Measurements from ENCODE around the gene CDHR4.

The CDHR4 gene

DNA sequence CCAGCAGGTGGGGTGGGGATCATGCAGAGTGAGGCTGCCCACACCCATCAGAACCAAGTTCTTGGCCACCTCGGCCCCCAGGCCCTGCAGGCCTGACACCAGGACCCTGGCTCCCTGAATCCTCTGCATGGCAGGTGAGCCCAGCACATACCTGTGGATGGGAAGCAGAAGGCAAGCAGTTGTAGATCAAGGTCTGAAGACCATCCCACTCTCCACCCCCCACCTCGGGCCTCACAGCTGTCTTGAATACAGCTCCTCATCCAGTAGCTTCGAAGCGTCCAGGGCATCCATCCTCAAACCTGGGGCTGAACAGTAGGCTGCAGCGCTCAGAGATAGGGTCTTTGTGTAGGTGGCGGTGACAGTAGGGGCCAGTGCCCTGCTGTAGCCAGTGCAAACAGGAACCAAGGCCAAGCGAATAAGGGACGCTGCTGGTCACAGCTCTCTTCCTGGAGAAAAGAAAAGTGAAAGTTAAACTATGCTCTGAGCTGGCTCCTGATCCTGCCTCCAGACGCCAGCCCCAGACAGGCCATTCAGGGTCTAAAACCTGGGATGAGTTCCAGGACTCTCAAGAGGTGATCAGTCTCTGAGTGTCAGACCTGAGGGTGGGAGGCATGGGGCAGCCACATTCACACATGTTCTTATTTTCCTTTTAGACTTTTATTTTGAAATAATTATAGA is 14.0 kb upstream of the CDHR4 start, which contains the start of gene UBA7:
TSS of gene UBA7 (minus strand) at position 457 of the 678 bp plus-strand sequence. CDS start at position 291, 166 bp downstream.
- Histone ChIP-seq H3K4me3 (replicated peaks; ENCODE audit: low read depth, low read length) (peak within 1 kb of the TSS; percentile 62), H3K36me3 (ENCODE audit: control insufficient read depth, insufficient read depth, low read length) (peaks cover 15% of the 10 kb centered on the region), H3K27me3 (replicated peaks; ENCODE audit: control insufficient read depth, insufficient read depth, low read length) (no peaks in the 10 kb centered on the region)
- peak; percentile 57 for DNase-seq (ENCODE audit: extremely low read depth, insufficient read length)
- TF ChIP-seq, protein P1, sequence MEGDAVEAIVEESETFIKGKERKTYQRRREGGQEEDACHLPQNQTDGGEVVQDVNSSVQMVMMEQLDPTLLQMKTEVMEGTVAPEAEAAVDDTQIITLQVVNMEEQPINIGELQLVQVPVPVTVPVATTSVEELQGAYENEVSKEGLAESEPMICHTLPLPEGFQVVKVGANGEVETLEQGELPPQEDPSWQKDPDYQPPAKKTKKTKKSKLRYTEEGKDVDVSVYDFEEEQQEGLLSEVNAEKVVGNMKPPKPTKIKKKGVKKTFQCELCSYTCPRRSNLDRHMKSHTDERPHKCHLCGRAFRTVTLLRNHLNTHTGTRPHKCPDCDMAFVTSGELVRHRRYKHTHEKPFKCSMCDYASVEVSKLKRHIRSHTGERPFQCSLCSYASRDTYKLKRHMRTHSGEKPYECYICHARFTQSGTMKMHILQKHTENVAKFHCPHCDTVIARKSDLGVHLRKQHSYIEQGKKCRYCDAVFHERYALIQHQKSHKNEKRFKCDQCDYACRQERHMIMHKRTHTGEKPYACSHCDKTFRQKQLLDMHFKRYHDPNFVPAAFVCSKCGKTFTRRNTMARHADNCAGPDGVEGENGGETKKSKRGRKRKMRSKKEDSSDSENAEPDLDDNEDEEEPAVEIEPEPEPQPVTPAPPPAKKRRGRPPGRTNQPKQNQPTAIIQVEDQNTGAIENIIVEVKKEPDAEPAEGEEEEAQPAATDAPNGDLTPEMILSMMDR (IDR thresholded peaks at IDR 0.05; ENCODE audit: insufficient read depth, low read length, poor library complexity, severe bottlenecking): no peak

DNA sequence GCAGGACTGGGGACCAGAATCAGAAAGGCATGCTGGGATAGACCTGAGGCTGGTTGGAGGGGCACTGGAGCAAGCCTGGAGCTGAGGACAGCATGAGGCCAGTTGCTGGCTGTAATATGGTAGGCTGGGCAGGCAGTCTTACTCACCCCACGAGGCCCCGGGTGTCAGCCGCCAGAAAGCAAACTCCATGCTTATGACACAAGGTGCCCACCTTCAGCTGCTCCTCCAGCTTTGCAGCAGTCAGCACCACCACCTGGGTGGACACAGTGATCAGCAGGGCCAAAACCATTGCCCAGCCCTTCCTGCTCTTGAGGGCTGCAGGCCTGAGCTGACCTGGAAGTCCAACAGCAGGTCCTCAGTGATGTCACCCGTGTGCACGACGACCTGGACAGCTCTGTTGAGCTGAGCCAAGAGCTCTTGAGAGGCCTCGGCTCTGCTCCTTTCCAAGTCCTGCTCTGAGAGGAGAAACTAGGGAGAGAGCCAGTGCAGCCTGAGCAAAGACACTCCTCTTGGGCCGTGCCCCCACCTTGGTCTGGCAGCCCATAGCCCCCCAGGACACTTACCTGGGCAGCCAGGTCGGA is 13.3 kb upstream of the CDHR4 start:
- no peak for DNase-seq (ENCODE audit: extremely low read depth, insufficient read length)

DNA sequence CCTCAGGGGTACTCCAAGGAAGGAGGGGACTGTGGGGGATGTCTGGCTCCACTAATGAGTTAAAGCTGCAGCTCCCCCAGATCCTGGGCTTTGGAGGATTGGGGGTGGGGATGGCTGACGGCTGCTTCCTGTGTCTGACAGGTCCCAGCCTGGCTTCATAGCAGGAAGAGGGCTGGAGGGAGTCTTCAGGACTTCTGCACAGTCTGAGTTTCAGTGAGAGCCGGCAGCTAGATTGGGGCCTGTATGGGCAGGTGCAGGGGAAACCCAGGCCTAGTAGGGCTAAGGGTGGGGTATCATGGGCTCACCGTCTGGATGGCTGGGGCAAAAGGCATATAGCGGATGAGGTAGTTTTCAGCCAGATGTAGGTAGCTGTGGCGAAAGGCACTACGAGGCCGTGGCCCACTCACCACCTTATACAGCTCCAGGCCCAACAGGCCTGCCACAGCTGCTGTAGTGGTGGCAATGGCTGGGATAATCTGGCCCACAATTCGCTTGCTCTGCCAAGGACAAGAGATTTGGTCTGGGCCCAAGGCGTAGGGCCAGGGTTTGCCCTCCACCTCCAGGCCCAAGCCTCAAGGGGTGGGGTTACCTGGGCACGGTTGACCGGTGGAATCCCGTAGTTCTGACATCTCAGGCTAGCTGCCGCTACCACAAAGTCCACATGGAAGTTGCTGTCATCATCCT is 7.9 kb upstream of the CDHR4 start:
- TF ChIP-seq, protein P1 (IDR thresholded peaks at IDR 0.05; ENCODE audit: insufficient read depth, low read length, poor library complexity, severe bottlenecking): no peak
- peaks cover 15% of the 10 kb centered on the region for H3K36me3 ChIP-seq (ENCODE audit: control insufficient read depth, insufficient read depth, low read length)

More for the DNA sequence above, 13.3 kb upstream of the CDHR4 start:
- TF ChIP-seq, protein P1 (IDR thresholded peaks at IDR 0.05; ENCODE audit: insufficient read depth, low read length, poor library complexity, severe bottlenecking): no peak
- Histone ChIP-seq H3K4me3 (replicated peaks; ENCODE audit: low read depth, low read length) (peak overlapping the region; percentile 62), H3K36me3 (ENCODE audit: control insufficient read depth, insufficient read depth, low read length) (peaks cover 15% of the 10 kb centered on the region), H3K27me3 (replicated peaks; ENCODE audit: control insufficient read depth, insufficient read depth, low read length) (no peaks in the 10 kb centered on the region)

DNA sequence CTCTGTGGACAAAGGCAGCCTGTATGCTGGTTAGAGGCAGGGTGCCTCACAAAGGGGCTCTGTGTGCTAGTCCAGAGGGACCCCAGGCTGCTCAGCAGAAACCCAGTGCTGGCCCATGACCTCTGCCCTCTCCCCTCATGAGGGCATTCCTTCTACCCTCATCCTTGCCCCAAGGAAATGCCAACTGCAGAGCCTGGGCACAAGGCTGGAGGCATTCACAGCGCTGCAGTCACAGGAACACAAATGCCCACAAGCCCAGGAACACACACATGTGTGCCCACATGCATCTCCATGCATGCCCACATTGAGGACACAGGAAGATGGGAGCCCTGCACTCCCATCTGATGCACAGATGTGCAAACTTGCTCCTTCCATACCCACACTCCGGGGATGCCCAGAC is 7.2 kb upstream of the CDHR4 start:
- TF ChIP-seq, protein P1 (IDR thresholded peaks at IDR 0.05; ENCODE audit: insufficient read depth, low read length, poor library complexity, severe bottlenecking): no peak
- H3K27me3 ChIP-seq (replicated peaks; ENCODE audit: control insufficient read depth, insufficient read depth, low read length): no peaks in the 10 kb centered on the region
- no peak for DNase-seq (ENCODE audit: extremely low read depth, insufficient read length)

More for the DNA sequence above, 7.9 kb upstream of the CDHR4 start:
- DNase-seq (ENCODE audit: extremely low read depth, insufficient read length): peak; percentile 27
- Histone ChIP-seq H3K4me3 (replicated peaks; ENCODE audit: low read depth, low read length) (no peak overlapping the region), H3K27me3 (replicated peaks; ENCODE audit: control insufficient read depth, insufficient read depth, low read length) (no peaks in the 10 kb centered on the region)

DNA sequence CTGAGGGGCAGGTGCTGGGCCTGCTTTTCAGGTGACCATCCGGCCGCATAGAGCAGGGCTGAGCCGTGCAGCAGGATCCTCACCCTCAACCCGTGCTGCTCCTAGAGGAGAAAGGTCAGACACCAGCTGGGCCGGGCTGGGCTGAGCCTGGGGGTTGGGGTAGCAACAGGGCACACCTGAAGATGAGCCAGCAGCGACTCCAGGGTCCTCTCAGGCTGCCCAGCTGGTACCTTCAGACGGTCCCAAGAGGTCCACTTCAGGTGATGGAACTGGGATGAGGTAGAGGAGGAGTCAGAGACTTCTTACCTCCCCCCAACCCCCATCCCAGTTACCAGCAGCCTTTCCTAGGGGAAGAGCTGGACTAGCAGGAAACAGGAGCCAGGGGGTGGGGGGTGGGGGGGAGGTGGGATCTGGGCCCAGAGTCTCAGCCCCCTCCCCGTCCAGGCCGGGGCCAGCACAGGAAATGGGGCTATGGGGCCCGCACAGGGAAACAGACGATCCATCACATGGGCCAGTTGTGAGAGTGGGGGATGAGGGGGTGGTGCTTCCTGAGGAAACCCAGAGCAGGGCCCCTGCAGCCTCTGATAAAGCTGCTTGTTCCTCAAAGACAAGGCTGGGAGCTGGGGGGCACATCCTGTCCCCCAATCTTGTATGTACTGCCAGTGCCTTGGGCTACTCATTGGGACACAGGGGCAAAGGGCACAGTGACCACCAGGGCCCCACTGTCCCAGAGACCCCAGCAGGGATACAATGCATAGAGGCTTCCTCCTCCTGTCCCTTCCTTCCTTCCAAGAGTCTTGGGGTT is 6.4 kb upstream of the CDHR4 start:
- Histone ChIP-seq H3K4me3 (replicated peaks; ENCODE audit: low read depth, low read length) (peak overlapping the region; percentile 14; the same call in 1 of the 2 replicates), H3K36me3 (ENCODE audit: control insufficient read depth, insufficient read depth, low read length) (peaks cover 6% of the 10 kb centered on the region), H3K27me3 (replicated peaks; ENCODE audit: control insufficient read depth, insufficient read depth, low read length) (no peaks in the 10 kb centered on the region)
- DNase-seq (ENCODE audit: extremely low read depth, insufficient read length): peak; percentile 44
- TF ChIP-seq, protein P1 (IDR thresholded peaks at IDR 0.05; ENCODE audit: insufficient read depth, low read length, poor library complexity, severe bottlenecking): no peak

More for the DNA sequence above, 7.2 kb upstream of the CDHR4 start:
- Histone ChIP-seq H3K4me3 (replicated peaks; ENCODE audit: low read depth, low read length) (no peak overlapping the region), H3K36me3 (ENCODE audit: control insufficient read depth, insufficient read depth, low read length) (peaks cover 10% of the 10 kb centered on the region)
